IPS-20b (cell line): ENCODE data around the gene THSD4.

Source experiments
- H3K27ac ChIP-seq: one replicate; pipeline ENCODE4 v1.5.1; 2013; ENCODE audit warnings: low read length
- H3K27me3 ChIP-seq: 2 replicates; pipeline ENCODE4 v1.6.1; 2013; ENCODE audit warnings: mild to moderate bottlenecking, low read length, inconsistent platforms; ENCODE audit not compliant: insufficient read depth
- H3K36me3 ChIP-seq: 2 replicates; pipeline ENCODE4 v1.6.1; 2013; ENCODE audit warnings: low read depth, mild to moderate bottlenecking, inconsistent platforms, low read length, moderate library complexity; ENCODE audit not compliant: insufficient read depth
- H3K4me1 ChIP-seq: 2 replicates; pipeline ENCODE4 v1.6.1; 2013; ENCODE audit warnings: mild to moderate bottlenecking, control low read depth, inconsistent platforms, low read length, moderate library complexity; ENCODE audit not compliant: insufficient read depth
- H3K4me3 ChIP-seq: 2 replicates; pipeline ENCODE4 v1.5.1; 2013; ENCODE audit warnings: mild to moderate bottlenecking, low read length, inconsistent platforms
- H3K9ac ChIP-seq: 2 replicates; pipeline ENCODE4 v1.6.1; 2013; ENCODE audit warnings: low read depth, mild to moderate bottlenecking, inconsistent platforms, low read length, moderate library complexity
- H3K9me3 ChIP-seq: 2 replicates; pipeline ENCODE4 v1.6.1; 2013; ENCODE audit warnings: mild to moderate bottlenecking, low read depth, low read length, inconsistent platforms; ENCODE audit not compliant: insufficient read depth

The THSD4 gene

DNA sequence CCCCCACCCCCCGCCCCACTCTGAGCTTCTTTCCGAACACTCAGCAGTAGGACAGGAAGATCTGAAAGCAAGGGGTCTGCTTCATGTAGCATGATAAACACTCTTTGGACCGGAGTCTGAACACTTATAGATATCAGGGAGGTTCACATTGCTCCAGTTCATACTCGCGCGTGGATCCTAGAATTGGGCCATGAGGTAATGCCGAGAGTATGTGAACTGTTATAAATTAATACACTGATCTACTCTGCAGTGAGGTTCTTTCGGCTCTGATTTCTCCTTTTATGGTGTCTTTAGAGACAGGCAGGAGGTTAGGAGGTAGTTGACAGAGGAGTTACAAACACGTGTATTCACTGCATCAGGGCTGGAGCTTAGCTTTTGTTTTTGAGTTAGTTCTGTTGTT is 223.0 kb downstream of the THSD4 start:
- Histone ChIP-seq H3K27me3 (no peaks in the 10 kb centered on the region), H3K9me3 (no peaks in the 10 kb centered on the region), H3K36me3 (no peaks in the 10 kb centered on the region), H3K4me3 (no peak overlapping the region), H3K9ac (no peak overlapping the region), H3K27ac (no peak overlapping the region), H3K4me1 (peaks cover 14% of the 10 kb centered on the region)

- no peaks in the 10 kb centered on the region for H3K36me3 ChIP-seq
- H3K9me3 ChIP-seq = no peaks in the 10 kb centered on the region
- H3K9ac ChIP-seq = no peak overlapping the region
- no peaks in the 10 kb centered on the region for H3K27me3 ChIP-seq
- no peak overlapping the region for H3K4me3 ChIP-seq
- H3K27ac ChIP-seq = no peak overlapping the region
- H3K4me1 ChIP-seq = peaks cover 14% of the 10 kb centered on the region
Observed at GRCh38 chr15:71338827-71339542, 223.7 kb downstream of the THSD4 start.

- Histone ChIP-seq H3K4me1 (peaks cover 13% of the 10 kb centered on the region), H3K27me3 (no peaks in the 10 kb centered on the region), H3K4me3 (no peak overlapping the region), H3K27ac (no peak overlapping the region), H3K36me3 (no peaks in the 10 kb centered on the region), H3K9ac (no peak overlapping the region), H3K9me3 (no peaks in the 10 kb centered on the region)
Observed at GRCh38 chr15:71341811-71342550, 226.7 kb downstream of the THSD4 start.

GRCh38 chr15:71342658-71343057 is 227.4 kb downstream of the THSD4 start:
- H3K4me3 ChIP-seq = no peak overlapping the region
- no peaks in the 10 kb centered on the region for H3K9me3 ChIP-seq
- H3K27ac ChIP-seq = no peak overlapping the region

DNA sequence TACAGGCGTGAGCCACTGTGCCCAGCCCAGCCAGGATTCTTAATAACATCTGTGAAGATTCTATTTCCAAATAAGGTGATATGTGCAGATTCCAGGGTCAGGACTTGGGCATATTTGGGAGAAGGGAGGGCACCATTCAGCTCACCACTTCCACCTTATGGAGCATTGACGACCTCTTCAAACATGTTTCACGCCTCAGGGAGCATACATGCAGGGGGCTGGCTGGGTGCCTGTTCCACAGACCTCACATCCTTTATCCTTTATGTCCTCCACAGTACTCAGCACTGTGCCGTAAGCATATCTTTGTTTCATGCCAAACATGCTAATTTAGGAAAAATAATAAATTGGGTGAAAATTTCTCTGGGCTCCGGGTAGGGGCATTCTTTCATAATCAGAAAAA is 229.0 kb downstream of the THSD4 start:
- H3K36me3 ChIP-seq = no peaks in the 10 kb centered on the region
- H3K27me3 ChIP-seq = no peaks in the 10 kb centered on the region
- no peak overlapping the region for H3K9ac ChIP-seq
- H3K4me1 ChIP-seq = peaks cover 13% of the 10 kb centered on the region
- no peaks in the 10 kb centered on the region for H3K9me3 ChIP-seq
- H3K4me3 ChIP-seq = no peak overlapping the region
- no peak overlapping the region for H3K27ac ChIP-seq

More at GRCh38 chr15:71342658-71343057, 227.4 kb downstream of the THSD4 start:
- Histone ChIP-seq H3K36me3 (no peaks in the 10 kb centered on the region), H3K4me1 (peaks cover 9% of the 10 kb centered on the region), H3K9ac (no peak overlapping the region), H3K27me3 (no peaks in the 10 kb centered on the region)

GRCh38 chr15:71345186-71345585 is 229.9 kb downstream of the THSD4 start:
- no peaks in the 10 kb centered on the region for H3K9me3 ChIP-seq
- no peaks in the 10 kb centered on the region for H3K27me3 ChIP-seq
- no peak overlapping the region for H3K4me3 ChIP-seq
- no peak overlapping the region for H3K9ac ChIP-seq
- peaks cover 13% of the 10 kb centered on the region for H3K4me1 ChIP-seq
- H3K27ac ChIP-seq = no peak overlapping the region
- H3K36me3 ChIP-seq = no peaks in the 10 kb centered on the region

DNA sequence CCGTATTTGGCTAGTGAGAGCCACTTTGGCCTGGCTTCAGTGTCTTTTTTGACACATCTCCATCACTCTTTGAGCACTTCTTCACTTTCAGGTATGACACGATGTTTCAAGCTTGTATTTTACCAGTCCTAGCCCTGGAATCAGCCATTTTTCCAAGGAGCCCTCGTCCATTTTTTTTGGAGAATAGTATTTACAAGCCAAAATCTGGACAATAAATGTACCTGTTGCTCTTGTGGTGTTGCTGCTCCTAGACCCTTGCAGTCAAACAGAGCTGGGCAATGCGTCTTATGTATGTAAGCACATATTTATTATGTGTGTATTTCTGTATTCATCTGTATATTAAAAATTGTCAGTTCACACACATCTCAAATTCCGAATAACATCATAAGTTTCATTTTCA is 231.2 kb downstream of the THSD4 start:
- Histone ChIP-seq H3K4me3 (no peak overlapping the region), H3K27me3 (no peaks in the 10 kb centered on the region), H3K9me3 (no peaks in the 10 kb centered on the region), H3K27ac (no peak overlapping the region), H3K36me3 (no peaks in the 10 kb centered on the region), H3K9ac (no peak overlapping the region), H3K4me1 (peaks cover 13% of the 10 kb centered on the region)

GRCh38 chr15:71348597-71348996 is 233.3 kb downstream of the THSD4 start:
- Histone ChIP-seq H3K36me3 (no peaks in the 10 kb centered on the region), H3K4me1 (peaks cover 13% of the 10 kb centered on the region), H3K9me3 (no peaks in the 10 kb centered on the region), H3K27ac (no peak overlapping the region), H3K27me3 (no peaks in the 10 kb centered on the region), H3K4me3 (no peak overlapping the region), H3K9ac (no peak overlapping the region)

GRCh38 chr15:71349336-71349735 is 234.1 kb downstream of the THSD4 start:
- Histone ChIP-seq H3K27me3 (no peaks in the 10 kb centered on the region), H3K4me1 (peaks cover 13% of the 10 kb centered on the region), H3K9me3 (no peaks in the 10 kb centered on the region), H3K4me3 (no peak overlapping the region), H3K27ac (no peak overlapping the region), H3K36me3 (no peaks in the 10 kb centered on the region), H3K9ac (no peak overlapping the region)

DNA sequence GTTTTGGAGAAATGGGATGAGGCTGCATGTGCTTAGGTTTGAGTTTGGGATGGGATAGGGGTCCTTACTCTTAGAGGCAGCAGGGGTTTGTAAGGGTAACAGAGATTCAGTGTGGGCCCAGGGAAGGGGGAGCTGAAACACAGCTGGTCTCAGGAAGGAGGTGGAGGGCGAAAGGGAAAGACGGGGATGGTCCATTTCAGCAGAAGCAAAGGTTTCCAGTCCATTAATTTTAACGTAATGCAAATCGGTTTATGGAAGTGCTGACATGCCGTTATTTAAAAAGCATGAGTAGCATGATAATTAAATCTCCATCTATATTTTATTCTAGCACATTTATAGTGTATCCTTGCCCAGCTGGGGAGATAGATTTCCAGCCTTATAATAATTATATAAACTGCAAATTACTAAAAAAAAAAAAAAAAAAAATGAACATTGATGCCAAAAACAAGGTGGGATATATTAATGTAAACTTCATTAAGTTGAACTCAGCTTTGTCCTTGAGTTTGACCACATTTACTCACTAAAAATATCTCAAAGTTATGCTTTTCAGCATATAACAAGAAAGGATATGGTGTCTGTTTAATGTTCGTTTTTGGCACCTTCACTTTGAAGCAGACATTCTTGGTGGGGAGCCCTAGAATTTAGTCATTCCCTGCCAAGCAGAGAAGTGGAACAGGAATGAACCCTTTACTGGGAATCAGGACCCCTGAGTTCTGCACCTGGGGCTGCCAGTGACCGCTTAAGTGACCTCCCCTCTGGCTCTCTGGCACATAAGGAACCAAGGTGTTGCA is 234.7 kb downstream of the THSD4 start:
- Histone ChIP-seq H3K36me3 (no peaks in the 10 kb centered on the region), H3K4me3 (no peak overlapping the region), H3K27me3 (no peaks in the 10 kb centered on the region), H3K27ac (no peak overlapping the region), H3K9ac (no peak overlapping the region), H3K9me3 (no peaks in the 10 kb centered on the region), H3K4me1 (peaks cover 13% of the 10 kb centered on the region)

DNA sequence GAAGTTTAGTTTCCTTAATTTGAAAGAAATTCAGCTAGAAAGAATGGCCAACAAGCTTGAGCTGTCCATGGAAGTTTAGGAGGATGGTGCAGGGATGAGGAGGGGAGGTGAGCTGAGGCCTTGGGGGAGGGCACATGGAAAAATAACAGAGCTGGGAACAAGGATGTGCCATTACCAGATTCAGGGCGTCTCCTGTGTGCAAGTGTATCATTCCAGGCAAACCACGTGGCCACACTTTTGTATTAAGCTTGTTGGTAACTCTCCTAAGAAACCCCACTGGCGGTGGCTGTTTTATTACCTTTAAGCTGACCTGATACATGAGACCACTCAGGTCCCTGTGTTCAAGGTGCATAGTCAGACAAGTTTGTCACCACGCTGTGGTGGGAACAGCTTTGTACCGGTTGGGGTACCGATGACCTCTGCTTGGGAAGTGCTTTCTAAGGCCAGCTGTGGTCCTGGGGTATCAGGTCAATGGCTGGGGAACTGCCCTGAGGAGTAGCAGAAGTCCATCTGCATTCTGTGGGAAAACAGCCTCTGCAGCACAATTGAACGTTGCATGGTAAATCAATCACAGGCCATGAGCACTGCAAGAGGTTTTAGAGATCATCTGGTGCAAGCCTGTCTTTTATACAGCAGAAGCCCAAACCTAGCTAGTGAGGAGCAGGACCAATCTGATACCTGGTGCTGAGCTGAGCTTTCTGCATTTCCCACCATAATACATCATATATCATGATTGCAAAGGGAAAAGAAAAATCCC is 235.5 kb downstream of the THSD4 start:
- H3K27me3 ChIP-seq = no peaks in the 10 kb centered on the region
- H3K4me3 ChIP-seq = no peak overlapping the region
- no peak overlapping the region for H3K9ac ChIP-seq
- H3K27ac ChIP-seq = no peak overlapping the region
- no peaks in the 10 kb centered on the region for H3K9me3 ChIP-seq
- no peaks in the 10 kb centered on the region for H3K36me3 ChIP-seq
- H3K4me1 ChIP-seq = peaks cover 10% of the 10 kb centered on the region
